Measurements from ENCODE around the gene TPCN1.

TPCN1 gene

GRCh38 chr12:113186666-113187325 is 34.5 kb upstream of the TPCN1 start:
- peaks cover 26% of the 10 kb centered on the region for H3K4me1 Mint-ChIP-seq
- H3K36me3 Mint-ChIP-seq = peaks cover 71% of the 10 kb centered on the region
- H3K27ac Mint-ChIP-seq = peak overlapping the region; percentile 95
- no peaks in the 10 kb centered on the region for H3K9me3 Mint-ChIP-seq
- no peak for ATAC-seq
- no peak for DNase-seq (ENCODE audit: low spot score in 2 of 2)
- peak overlapping the region; percentile 84 for H3K4me3 Mint-ChIP-seq

- no peak overlapping the region for H3K27ac Mint-ChIP-seq
- H3K9me3 Mint-ChIP-seq = no peaks in the 10 kb centered on the region
- DNase-seq (ENCODE audit: low spot score in 2 of 2) = no peak
- ATAC-seq = no peak
- H3K36me3 Mint-ChIP-seq = peaks cover 70% of the 10 kb centered on the region
- peaks cover 19% of the 10 kb centered on the region for H3K4me1 Mint-ChIP-seq
- no peak overlapping the region for H3K4me3 Mint-ChIP-seq
Observed at GRCh38 chr12:113189361-113189760, 31.9 kb upstream of the TPCN1 start.

- Mint-ChIP-seq H3K9me3 (no peaks in the 10 kb centered on the region), H3K36me3 (peaks cover 70% of the 10 kb centered on the region), H3K27ac (peak overlapping the region; percentile 50), H3K4me3 (no peak overlapping the region), H3K4me1 (peaks cover 23% of the 10 kb centered on the region)
- DNase-seq (ENCODE audit: low spot score in 2 of 2) (no peak), ATAC-seq (no peak)
Observed at GRCh38 chr12:113190761-113191160, 30.5 kb upstream of the TPCN1 start.

GRCh38 chr12:113191227-113191626 is 30.0 kb upstream of the TPCN1 start:
- peaks cover 22% of the 10 kb centered on the region for H3K4me1 Mint-ChIP-seq
- DNase-seq (ENCODE audit: low spot score in 2 of 2) (no peak), ATAC-seq (no peak)
- H3K36me3 Mint-ChIP-seq = peaks cover 70% of the 10 kb centered on the region
- no peaks in the 10 kb centered on the region for H3K9me3 Mint-ChIP-seq
- H3K4me3 Mint-ChIP-seq = no peak overlapping the region
- peak overlapping the region; percentile 50 for H3K27ac Mint-ChIP-seq

GRCh38 chr12:113194971-113195391 is 26.3 kb upstream of the TPCN1 start:
- Mint-ChIP-seq H3K9me3 (no peaks in the 10 kb centered on the region), H3K4me3 (no peak overlapping the region), H3K4me1 (peaks cover 10% of the 10 kb centered on the region), H3K27ac (no peak overlapping the region), H3K36me3 (peaks cover 35% of the 10 kb centered on the region)
- ATAC-seq = no peak
- no peak for DNase-seq (ENCODE audit: low spot score in 2 of 2)

- H3K27ac Mint-ChIP-seq = no peak overlapping the region
- no peak for ATAC-seq
- peaks cover 10% of the 10 kb centered on the region for H3K4me1 Mint-ChIP-seq
- no peaks in the 10 kb centered on the region for H3K9me3 Mint-ChIP-seq
- DNase-seq (ENCODE audit: low spot score in 2 of 2) = no peak
- H3K4me3 Mint-ChIP-seq = no peak overlapping the region
- peaks cover 29% of the 10 kb centered on the region for H3K36me3 Mint-ChIP-seq
Observed at GRCh38 chr12:113195598-113195997, 25.7 kb upstream of the TPCN1 start.

GRCh38 chr12:113196582-113196981 is 24.7 kb upstream of the TPCN1 start:
- H3K27ac Mint-ChIP-seq = no peak overlapping the region
- no peaks in the 10 kb centered on the region for H3K9me3 Mint-ChIP-seq
- peaks cover 10% of the 10 kb centered on the region for H3K4me1 Mint-ChIP-seq
- H3K4me3 Mint-ChIP-seq = no peak overlapping the region
- no peak for ATAC-seq
- peaks cover 21% of the 10 kb centered on the region for H3K36me3 Mint-ChIP-seq
- DNase-seq (ENCODE audit: low spot score in 2 of 2) = no peak

GRCh38 chr12:113196990-113197389 is 24.3 kb upstream of the TPCN1 start:
- ATAC-seq (peak; percentile 92), DNase-seq (ENCODE audit: low spot score in 2 of 2) (peak in 1 of 2 donors; percentile 72)
- Mint-ChIP-seq H3K27ac (no peak overlapping the region), H3K4me3 (no peak overlapping the region), H3K4me1 (peaks cover 10% of the 10 kb centered on the region), H3K9me3 (no peaks in the 10 kb centered on the region), H3K36me3 (peaks cover 17% of the 10 kb centered on the region)

- H3K4me3 Mint-ChIP-seq = no peak overlapping the region
- no peaks in the 10 kb centered on the region for H3K9me3 Mint-ChIP-seq
- H3K27ac Mint-ChIP-seq = no peak overlapping the region
- no peak for ATAC-seq
- DNase-seq (ENCODE audit: low spot score in 2 of 2) = no peak
- peaks cover 10% of the 10 kb centered on the region for H3K4me1 Mint-ChIP-seq
- H3K36me3 Mint-ChIP-seq = peaks cover 12% of the 10 kb centered on the region
Observed at GRCh38 chr12:113197518-113198077, 23.7 kb upstream of the TPCN1 start.

GRCh38 chr12:113198296-113198695 is 23.0 kb upstream of the TPCN1 start:
- no peak for DNase-seq (ENCODE audit: low spot score in 2 of 2)
- no peak overlapping the region for H3K27ac Mint-ChIP-seq
- H3K4me3 Mint-ChIP-seq = no peak overlapping the region
- peaks cover 5% of the 10 kb centered on the region for H3K36me3 Mint-ChIP-seq
- ATAC-seq = no peak
- H3K4me1 Mint-ChIP-seq = peaks cover 10% of the 10 kb centered on the region
- H3K9me3 Mint-ChIP-seq = no peaks in the 10 kb centered on the region

GRCh38 chr12:113200021-113200797 is 21.1 kb upstream of the TPCN1 start:
- no peak for ATAC-seq
- Mint-ChIP-seq H3K27ac (no peak overlapping the region), H3K36me3 (no peaks in the 10 kb centered on the region), H3K4me1 (peaks cover 10% of the 10 kb centered on the region), H3K4me3 (no peak overlapping the region), H3K9me3 (no peaks in the 10 kb centered on the region)
- DNase-seq (ENCODE audit: low spot score in 2 of 2) = no peak

- no peaks in the 10 kb centered on the region for H3K9me3 Mint-ChIP-seq
- no peak overlapping the region for H3K4me3 Mint-ChIP-seq
- DNase-seq (ENCODE audit: low spot score in 2 of 2) = no peak
- no peak overlapping the region for H3K27ac Mint-ChIP-seq
- no peaks in the 10 kb centered on the region for H3K36me3 Mint-ChIP-seq
- H3K4me1 Mint-ChIP-seq = peaks cover 10% of the 10 kb centered on the region
- no peak for ATAC-seq
Observed at GRCh38 chr12:113201187-113202177, 19.8 kb upstream of the TPCN1 start.

- Mint-ChIP-seq H3K4me1 (peaks cover 12% of the 10 kb centered on the region), H3K9me3 (no peaks in the 10 kb centered on the region), H3K27ac (no peak overlapping the region), H3K4me3 (no peak overlapping the region), H3K36me3 (peaks cover 4% of the 10 kb centered on the region)
- no peak for DNase-seq (ENCODE audit: low spot score in 2 of 2)
- ATAC-seq = no peak
Observed at GRCh38 chr12:113202300-113203075, 18.8 kb upstream of the TPCN1 start.

All from stimulated activated effector memory CD8-positive, alpha-beta T cell treated with anti-CD3 and anti-CD28 coated beads, Interleukin-12 subunit alpha, Interleukin-12 subunit beta, amount 100 ng/mL, for 72 hours (primary cell).